Measurements from ENCODE around the gene SOCS6.

Gene SOCS6

DNA sequence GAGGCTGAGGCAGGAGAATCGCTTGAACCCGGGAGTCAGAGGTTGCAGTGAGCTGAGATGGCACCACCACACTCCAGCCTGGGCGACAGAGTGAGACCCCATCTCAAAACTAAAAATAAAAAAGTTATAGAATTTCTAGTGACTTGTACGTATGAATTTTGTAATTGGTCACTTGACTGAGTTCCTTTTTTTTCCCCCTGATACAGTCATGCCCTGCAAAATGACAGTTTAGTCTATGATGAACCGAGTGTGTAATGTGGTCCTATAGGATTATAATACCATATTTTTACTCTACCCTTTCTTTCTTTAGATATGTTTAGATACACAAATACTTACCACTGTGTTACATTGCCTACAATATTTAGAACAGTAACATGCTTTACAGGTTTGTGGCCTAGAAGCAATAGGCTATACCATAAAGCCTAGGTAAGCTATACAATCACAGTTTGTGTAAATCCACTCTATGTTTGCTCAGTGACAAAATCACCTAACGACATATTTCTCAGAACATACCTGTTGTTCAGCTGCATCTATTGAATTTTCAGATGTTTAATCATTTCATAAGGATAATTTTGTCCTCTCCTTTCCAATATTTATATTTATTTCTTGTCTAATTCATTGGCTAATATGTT, 25.4 kb downstream of the SOCS6 start:
- DNase-seq (ENCODE audit: low read depth) = no peak
- H3K4me3 ChIP-seq (ENCODE audit: low read depth, low read length) = no peak overlapping the region

DNA sequence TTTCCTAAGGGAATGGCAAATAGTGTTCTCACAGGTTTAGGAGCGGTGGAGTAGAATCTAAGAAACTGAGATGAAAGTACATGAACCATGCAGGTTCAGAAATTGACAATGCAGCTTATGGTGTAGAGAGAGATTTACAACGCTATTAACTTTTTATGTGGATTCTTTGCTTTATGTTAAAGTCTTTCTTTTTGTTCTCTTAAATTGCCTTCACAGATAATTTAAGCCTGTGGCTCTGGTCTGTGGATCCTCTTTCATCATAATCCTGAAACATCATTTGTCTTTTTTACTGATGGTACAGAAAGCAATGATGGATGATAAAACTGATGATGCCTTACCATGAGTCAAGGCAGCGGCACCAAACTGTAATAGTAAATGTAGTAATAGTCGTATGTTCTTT, 30.3 kb downstream of the SOCS6 start:
- no peak overlapping the region for H3K4me3 ChIP-seq (ENCODE audit: low read depth, low read length)
- no peak for DNase-seq (ENCODE audit: low read depth)

DNA sequence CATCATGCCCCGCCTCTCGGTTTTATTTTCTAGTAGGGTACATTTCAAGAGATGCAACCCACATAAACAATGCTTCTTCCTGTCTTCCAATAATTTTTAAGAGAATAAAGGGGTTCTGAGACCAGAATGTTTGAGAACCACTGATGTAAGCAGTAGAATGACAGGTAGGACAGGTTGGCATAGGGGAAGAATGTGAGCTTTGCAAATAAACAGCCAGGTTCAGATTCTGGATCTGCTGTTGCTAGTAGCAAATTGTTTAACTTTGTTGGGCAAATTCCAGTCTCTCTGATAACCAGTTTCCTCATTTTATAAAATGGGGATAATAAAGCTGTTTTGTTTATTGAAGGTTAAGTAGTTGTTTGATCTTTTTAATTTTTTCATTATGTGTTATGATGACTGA, 32.8 kb downstream of the SOCS6 start:
- no peak for DNase-seq (ENCODE audit: low read depth)
- H3K4me3 ChIP-seq (ENCODE audit: low read depth, low read length) = no peak overlapping the region

DNA sequence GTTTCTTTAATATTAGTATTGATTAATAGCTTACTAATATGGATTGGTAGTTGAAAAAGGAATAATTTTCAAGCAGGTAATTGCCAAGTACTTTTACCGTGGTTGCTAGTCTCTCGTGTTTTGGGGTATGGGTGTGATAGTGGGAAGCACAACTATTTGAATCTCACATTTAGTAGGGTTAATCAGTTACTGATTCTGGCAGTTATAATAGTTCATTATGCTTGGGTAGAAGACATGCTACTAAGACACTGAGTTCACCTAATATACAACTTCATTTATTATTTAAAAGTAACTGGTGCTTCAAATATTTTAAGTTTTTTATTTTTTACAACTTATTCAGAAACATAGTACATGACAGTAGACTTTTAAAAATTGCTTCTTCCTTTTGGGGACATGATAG, 33.5 kb downstream of the SOCS6 start:
- H3K4me3 ChIP-seq (ENCODE audit: low read depth, low read length) = no peak overlapping the region
- no peak for DNase-seq (ENCODE audit: low read depth)

DNA sequence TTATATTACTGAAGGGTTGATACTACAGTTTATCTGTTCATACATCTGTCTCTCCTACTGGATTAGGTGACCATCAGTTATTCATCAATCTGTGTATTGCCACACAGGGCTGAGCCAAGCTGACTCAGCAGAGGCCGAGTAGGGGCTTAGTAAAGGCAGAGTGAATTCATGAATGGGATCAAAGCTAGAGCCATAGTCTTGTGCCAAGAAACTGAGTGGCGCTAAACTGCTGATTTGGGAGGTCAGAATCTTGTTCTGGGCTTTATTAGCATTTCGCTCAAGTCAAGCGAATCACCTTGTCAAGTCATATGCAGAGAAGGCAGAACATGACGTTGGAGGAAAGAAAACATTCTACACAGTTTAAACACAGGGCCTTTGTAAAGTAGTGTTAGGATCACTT, 34.1 kb downstream of the SOCS6 start:
- DNase-seq (ENCODE audit: low read depth) = peak; percentile 77

DNA sequence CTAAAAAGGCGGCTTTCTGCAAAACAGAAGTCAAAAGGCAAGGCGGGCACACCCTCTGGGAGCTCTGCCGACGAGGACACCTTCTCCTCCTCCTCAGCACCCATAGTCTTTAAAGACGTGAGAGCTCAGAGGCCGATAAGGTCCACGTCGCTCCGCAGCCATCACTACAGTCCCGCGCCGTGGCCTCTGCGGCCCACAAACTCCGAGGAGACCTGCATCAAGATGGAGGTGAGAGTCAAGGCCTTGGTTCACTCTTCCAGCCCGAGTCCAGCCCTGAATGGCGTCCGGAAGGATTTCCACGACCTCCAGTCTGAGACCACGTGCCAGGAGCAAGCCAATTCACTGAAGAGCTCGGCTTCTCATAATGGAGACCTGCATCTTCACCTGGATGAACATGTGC, 36.1 kb downstream of the SOCS6 start:
- H3K4me3 ChIP-seq (ENCODE audit: low read depth, low read length) = no peak overlapping the region
- no peak for DNase-seq (ENCODE audit: low read depth)

More for the DNA sequence above, 34.1 kb downstream of the SOCS6 start:
- no peak overlapping the region for H3K4me3 ChIP-seq (ENCODE audit: low read depth, low read length)

DNA sequence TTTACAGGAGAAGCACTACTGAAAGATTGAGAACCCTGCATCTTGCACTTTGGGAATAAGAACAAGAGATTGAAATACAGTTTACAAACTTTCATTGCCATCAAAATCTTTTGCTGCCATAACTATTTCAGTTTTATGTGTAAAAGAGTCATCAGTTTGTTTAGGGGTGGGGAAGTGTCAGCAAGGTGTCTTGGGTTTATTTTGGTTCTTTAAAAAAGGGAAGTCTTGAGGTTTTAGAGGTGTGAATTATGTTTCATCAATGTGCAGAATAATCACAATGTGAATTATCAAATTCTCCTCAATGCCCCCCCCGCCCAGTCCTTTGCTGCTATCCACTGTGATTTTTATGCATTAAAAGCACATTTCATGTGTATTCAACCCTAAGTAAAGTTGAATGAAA, 37.4 kb downstream of the SOCS6 start:
- DNase-seq (ENCODE audit: low read depth) = no peak
- no peak overlapping the region for H3K4me3 ChIP-seq (ENCODE audit: low read depth, low read length)

DNA sequence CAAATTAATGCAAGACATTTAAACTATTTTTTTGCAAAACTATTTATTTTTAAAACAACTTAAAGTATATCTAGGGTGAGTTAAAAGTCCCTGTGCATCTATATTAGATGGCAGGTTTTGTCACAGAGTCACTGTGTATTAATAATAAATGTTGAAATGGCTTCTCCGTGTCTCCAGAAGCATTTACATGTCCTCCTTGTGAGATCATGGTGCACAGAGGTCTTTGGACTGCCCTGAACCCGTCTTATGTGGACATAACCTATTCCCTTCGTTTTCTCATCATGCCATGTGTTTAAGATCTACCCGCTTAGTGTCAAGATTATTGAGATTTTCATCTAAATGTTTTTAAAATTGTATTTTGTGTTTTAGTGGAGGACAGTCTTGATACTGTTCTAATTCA, 39.3 kb downstream of the SOCS6 start:
- H3K4me3 ChIP-seq (ENCODE audit: low read depth, low read length) = no peak overlapping the region
- DNase-seq (ENCODE audit: low read depth) = no peak

DNA sequence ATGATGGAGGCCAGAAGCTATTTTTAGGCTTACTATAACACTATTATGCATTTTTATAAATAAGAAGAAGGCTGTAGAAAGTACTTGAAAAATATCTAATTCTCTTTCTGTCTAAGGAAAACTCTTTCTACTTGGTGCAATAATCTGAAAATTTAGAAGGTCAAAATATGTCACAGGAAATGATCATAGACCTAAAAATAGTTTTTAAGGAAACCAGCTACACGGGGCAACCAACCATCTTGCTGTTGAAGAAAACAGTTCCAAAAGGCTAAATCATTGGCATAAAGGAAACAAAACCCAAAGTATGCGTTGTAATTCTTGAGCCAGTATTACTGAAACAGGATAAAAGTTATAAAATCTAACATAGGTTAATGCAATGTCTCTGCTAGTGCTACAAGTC, 40.2 kb downstream of the SOCS6 start:
- no peak overlapping the region for H3K4me3 ChIP-seq (ENCODE audit: low read depth, low read length)
- no peak for DNase-seq (ENCODE audit: low read depth)

DNA sequence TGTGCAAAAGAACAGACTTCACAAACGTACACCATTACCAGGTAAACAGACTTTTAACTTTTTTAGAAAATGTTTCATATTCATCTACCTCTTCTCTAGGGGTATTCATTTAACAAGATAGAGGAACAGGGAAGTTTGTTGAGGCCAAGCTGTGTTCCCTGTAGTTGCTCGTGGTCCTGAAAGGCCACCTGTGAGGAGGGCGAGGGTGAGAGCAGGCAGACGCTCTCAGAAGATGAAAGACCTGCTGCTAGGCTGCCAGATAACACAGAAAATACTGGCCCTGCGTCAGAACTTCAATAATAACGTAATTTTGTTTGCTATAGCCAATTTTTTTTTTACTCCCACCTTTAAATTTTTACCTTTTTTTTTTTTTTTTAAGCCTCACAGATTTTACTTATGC, 42.0 kb downstream of the SOCS6 start:
- H3K4me3 ChIP-seq (ENCODE audit: low read depth, low read length) = no peak overlapping the region
- no peak for DNase-seq (ENCODE audit: low read depth)

DNA sequence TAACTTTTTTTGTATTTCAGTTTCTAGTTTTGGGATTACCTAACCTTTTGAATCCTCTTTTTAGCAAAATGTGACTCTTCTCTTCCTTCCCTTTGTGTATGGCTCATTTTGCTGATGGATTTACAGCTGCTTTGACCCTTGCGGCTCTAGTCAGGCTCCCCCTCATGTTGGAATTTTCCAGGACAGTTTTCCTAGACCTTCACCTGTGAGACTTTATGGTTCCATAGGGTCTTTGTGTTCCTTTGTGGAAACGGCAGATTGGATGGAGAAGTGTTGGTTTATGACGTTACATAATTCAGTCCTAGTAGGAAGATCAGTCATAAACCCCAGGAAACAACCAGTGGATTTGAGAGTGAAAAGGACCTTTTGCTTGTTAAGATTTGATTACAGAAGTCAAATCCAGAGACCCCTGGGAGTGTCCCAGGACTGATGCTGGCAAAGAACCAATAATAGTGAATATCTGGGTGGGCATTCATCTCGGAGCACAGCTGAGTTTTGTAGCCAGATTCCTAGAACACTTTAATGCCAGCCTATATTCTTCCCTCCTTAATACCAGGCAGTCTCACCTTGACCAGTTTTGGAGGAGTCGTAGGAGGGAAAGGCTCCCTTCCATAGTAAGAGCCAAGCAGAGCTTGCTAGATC, 42.7 kb downstream of the SOCS6 start:
- H3K4me3 ChIP-seq (ENCODE audit: low read depth, low read length) = no peak overlapping the region
- no peak for DNase-seq (ENCODE audit: low read depth)

DNA sequence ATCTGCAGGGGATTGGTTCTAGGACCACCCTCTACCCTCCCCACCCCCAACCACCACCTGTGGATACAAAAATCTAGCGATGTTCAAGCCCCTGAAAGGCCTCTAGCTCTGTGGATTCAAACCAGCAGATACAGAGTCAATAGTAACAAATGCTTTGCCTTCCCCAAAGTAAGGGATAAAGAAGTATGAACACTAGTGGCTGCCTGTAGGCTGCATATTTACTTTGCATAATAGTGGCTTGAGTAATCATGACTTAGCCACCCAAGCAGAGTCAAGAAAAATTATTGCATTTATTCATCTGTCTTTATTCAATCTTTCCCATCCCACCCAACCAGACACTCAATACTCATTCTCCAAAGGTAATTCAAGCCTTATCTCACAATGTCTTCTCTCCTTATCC, 43.8 kb downstream of the SOCS6 start:
- DNase-seq (ENCODE audit: low read depth) = no peak
- no peak overlapping the region for H3K4me3 ChIP-seq (ENCODE audit: low read depth, low read length)

DNA sequence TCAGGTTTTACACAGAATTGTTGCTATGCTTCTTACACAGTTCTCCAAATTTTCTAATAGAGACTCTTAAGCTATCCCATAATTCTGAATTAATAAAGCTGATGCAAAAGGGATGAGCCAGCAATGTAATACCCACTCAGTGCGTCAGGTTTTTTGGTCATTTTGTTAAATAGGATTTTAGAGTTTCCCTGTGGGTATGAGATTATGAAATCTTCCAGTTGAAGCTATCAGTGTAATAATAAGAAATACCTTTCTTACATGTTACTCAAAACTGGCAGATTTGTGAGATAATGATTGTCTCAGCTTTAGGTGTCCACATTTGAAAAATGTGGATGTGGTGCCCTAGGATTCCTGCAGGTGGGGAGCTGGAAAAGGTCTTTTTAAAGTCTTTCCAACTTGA, 44.5 kb downstream of the SOCS6 start:
- no peak for DNase-seq (ENCODE audit: low read depth)
- no peak overlapping the region for H3K4me3 ChIP-seq (ENCODE audit: low read depth, low read length)

DNA sequence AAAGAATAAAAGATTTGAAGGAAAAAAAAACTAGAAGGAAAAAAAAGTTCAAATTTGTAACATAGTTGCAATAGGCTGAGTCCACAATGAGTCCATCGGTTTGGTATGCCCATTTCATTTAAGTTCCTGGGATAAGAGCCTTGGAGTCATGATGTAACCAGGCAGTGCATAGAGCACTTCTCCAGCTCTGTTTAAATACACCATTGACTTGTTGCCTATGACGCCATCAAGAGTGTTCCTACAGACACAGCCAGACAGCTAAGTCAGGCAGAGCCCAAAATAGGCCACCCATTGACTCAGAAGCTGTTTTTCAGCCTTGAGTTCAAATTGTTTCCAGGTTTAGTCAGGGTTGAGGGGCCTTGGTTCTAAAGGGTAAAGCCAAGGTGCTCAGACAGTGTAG, 44.9 kb downstream of the SOCS6 start:
- peak; percentile 97 for DNase-seq (ENCODE audit: low read depth)
- no peak overlapping the region for H3K4me3 ChIP-seq (ENCODE audit: low read depth, low read length)

DNA sequence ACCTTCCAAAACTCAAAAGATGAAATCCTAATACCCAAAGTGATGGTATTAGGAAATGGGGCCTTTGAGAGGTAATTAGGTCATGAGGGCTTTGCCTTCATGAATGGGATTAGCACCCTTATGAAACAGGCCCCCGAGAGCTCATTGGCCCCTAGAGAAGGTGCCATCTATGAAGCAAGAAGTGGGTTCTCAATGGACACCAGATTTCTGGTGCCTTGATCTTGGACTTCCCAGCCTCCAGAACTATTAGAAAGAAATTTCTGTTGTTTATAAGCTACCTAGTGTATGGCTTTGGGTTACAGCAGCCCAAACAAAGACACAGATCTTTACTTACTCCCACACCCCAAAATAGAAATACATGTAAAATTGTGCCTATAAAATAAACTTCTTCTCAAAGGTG, 45.4 kb downstream of the SOCS6 start:
- H3K4me3 ChIP-seq (ENCODE audit: low read depth, low read length) = no peak overlapping the region
- no peak for DNase-seq (ENCODE audit: low read depth)

DNA sequence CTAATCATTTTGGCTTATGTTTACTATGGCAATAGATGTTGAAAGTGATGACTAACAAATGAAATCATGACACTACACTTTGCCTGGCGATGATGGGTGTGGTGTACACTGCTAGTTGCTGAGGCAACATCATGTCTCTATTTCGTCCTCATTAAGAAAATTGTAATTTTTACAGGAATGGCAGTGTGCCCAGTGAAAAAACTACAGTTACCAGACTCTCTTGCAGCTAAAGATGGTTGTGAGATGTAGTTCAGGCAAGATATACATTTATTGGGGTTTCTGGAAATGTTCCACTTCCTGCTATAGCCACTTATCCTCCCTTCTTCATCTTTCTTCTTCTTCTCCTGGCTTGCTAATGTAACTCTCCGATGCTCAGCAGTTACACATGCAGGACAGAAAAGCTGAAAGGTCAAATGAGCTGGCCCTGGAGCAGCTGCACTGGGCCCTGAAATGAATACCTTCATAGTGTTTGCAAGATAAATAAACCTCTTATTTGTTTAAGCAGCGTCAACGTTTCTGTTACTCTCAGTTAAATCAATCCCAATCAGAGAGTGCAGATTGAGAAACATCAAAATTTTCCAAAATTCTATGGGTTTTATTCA, 46.0 kb downstream of the SOCS6 start:
- DNase-seq (ENCODE audit: low read depth) = no peak
- no peak overlapping the region for H3K4me3 ChIP-seq (ENCODE audit: low read depth, low read length)

DNA sequence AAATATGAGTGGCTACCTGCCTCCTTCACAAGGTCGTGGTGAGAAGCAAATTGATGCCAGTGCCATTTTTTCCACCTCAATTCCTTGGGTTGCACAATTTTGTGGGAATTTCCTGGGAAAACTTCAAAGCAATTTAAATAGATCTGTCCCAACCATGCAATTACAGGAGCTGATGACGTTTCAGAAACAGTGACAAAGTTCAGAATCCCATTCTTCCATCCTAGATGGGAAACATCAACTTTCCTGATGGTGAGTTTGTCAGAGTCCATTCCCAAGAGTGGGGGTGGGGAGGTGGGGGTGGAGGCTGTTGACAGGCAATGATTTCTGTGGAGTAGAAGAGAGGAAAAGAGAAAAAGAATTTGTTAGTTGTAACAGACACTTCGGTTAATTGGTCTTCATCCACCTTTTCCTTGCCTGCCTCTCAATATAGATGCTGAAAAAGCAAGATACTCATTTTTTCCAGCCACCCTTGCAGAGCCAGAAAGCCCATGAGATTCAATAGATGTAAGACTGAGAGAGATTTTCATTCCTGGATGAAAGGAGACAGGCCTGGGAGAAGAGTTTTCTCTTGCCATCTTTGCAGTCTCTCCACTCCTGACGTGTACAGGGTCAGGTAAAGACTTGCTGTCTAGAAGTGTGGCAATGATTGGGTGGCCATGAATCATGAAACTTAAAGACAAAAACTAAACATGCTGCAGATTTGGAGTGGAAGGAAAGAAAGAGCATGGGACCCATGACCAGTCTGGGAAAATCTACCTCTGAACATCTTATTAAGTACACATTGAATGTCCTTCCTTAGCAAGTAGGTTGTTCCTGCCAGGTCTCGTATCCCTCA, 47.3 kb downstream of the SOCS6 start:
- DNase-seq (ENCODE audit: low read depth) = no peak
- H3K4me3 ChIP-seq (ENCODE audit: low read depth, low read length) = no peak overlapping the region

DNA sequence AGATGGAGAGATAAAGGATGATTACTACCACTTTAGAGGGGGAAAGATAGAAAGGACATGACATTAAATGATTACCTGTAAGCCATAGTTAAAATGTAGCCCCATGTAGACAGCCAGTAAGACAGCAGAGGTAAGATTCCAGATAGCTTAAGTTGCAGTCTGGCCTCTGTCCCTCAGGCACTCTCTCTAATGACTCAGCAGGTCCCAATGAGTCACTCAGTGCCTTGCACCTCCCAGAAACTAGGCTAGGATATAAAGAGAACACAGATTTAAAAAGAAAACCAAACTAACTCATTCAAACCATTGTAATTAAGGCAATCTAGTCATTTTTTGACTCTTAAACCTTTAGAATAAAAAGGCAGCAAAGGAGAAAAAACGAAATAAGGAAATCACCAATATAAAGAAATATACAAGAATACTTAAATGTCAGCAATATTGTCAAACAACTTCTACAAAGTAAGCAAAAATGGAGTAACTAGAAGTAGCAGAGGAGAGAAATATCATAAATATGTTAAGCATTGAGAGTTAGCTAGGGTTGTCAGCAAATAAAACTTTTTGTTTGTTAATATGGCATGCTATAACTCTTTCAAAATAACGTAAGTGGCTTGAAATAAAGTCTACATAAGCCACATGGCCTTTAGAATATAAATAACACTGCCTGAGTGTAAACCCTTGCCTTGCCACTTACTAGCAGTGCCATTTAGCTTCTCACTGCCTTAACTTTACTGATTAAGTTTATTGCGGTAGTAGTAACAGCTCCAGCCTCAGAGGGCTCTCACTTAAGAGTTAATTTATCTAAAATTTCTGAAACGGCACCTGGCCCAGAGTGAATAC, 48.5 kb downstream of the SOCS6 start:
- no peak overlapping the region for H3K4me3 ChIP-seq (ENCODE audit: low read depth, low read length)
- DNase-seq (ENCODE audit: low read depth) = peak; percentile 66

DNA sequence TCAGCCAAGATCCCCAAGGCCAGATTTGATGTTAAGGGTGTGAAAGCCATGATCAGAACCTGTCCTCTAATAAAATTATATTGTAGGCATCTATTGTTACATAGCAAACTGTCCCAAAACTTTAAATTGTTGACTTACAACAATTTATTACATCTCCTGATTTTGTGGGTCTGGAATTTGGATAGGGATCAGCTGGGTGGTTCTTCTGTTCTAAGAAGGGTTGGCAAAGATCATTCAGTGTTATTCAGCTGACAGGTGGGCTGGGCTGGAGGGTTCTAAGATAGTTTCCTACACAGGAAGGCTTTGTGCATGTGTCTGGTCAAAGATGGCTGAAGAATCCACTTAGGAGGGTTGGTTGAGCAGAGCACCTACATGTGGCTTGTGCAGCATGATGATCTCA, 50.0 kb downstream of the SOCS6 start:
- no peak for DNase-seq (ENCODE audit: low read depth)
- no peak overlapping the region for H3K4me3 ChIP-seq (ENCODE audit: low read depth, low read length)

DNA sequence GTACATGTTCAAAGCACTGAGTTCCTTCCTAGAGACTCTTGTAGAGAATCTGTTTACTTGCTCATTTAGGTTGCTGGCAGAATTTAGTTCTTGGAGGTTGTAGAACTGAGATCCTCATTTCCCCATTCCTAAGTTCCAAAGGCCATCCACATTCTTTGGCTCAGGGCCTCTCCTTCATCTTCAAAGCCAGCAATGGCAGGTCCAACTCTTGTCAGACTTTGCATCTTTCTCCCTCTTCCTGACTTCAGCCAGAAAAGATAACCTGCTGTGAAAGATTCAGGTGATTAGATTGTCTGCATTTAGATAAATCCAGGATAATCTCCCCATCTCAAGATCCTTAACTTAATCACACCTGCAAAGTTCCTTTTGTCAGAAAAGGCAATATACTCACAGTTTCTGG, 51.1 kb downstream of the SOCS6 start:
- no peak for DNase-seq (ENCODE audit: low read depth)
- H3K4me3 ChIP-seq (ENCODE audit: low read depth, low read length) = no peak overlapping the region
